ENCODE results near the gene DOCK7. TPM values are rescaled to one million over a fixed set of nuclear protein-coding genes. Genes with fewer than 3 reads are reported as not detected.

The DOCK7 gene
- total and polyA plus RNA-seq, 7 donors: 3.1 to 12.9 (median 7.0) TPM

- no peak for TF ChIP-seq CTCF (IDR thresholded peaks at IDR 0.05)
- Histone ChIP-seq H3K4me3 (no peak overlapping the region), H3K36me3 (ENCODE audit: insufficient read depth in 1 of 2, low read depth in 1 of 2) (no peaks in the 10 kb centered on the region), H3K4me1 (no peaks in the 10 kb centered on the region), H3K27me3 (ENCODE audit: insufficient read depth in 3 of 3, low read length in 2 of 3) (no peaks in the 10 kb centered on the region), H3K9me3 (no peaks in the 10 kb centered on the region), H3K27ac (no peak overlapping the region)
- DNase-seq: no peak
- no peak for ATAC-seq
- WGBS, 3 donors: 79 to 80% (median 79%) methylated on average over 5 of the region's 5 CpGs
- intact Hi-C loops (cut with DNase I): no loop called here
Measured at GRCh38 chr1:62728963-62729362, 40.8 kb upstream of the DOCK7 start.

GRCh38 chr1:62727656-62728407 is 39.6 kb upstream of the DOCK7 start:
- no peaks in the 10 kb centered on the region for H3K27me3 ChIP-seq (ENCODE audit: insufficient read depth in 3 of 3, low read length in 2 of 3)
- no peak overlapping the region for H3K27ac ChIP-seq
- no peaks in the 10 kb centered on the region for H3K9me3 ChIP-seq
- no peaks in the 10 kb centered on the region for H3K36me3 ChIP-seq (ENCODE audit: insufficient read depth in 1 of 2, low read depth in 1 of 2)
- intact Hi-C loops (cut with DNase I): no loop called here
- no peak overlapping the region for H3K4me3 ChIP-seq
- ATAC-seq: no peak
- 58 to 78% (median 59%) methylated on average over 5 of the region's 5 CpGs for WGBS, 3 donors
- H3K4me1 ChIP-seq: no peaks in the 10 kb centered on the region
- TF ChIP-seq CTCF (IDR thresholded peaks at IDR 0.05): no peak
- no peak for DNase-seq

- H3K36me3 ChIP-seq (ENCODE audit: insufficient read depth in 1 of 2, low read depth in 1 of 2): no peaks in the 10 kb centered on the region
- no peaks in the 10 kb centered on the region for H3K27me3 ChIP-seq (ENCODE audit: insufficient read depth in 3 of 3, low read length in 2 of 3)
- intact Hi-C loops (cut with DNase I): no loop called here
- ATAC-seq (no peak), DNase-seq (no peak)
- no peak overlapping the region for H3K27ac ChIP-seq
- H3K4me3 ChIP-seq: no peak overlapping the region
- no peaks in the 10 kb centered on the region for H3K4me1 ChIP-seq
- WGBS, 3 donors: 46 to 60% (median 51%) methylated on average over 2 of the region's 2 CpGs
- no peaks in the 10 kb centered on the region for H3K9me3 ChIP-seq
- TF ChIP-seq CTCF (IDR thresholded peaks at IDR 0.05): no peak
Measured at GRCh38 chr1:62726011-62726442, 37.8 kb upstream of the DOCK7 start.

GRCh38 chr1:62725255-62725654 is 37.1 kb upstream of the DOCK7 start:
- no peak overlapping the region for H3K27ac ChIP-seq
- 29 to 37% (median 35%) methylated on average over 1 of the region's 1 CpG for WGBS, 3 donors
- no peaks in the 10 kb centered on the region for H3K9me3 ChIP-seq
- H3K4me3 ChIP-seq: no peak overlapping the region
- DNase-seq (no peak), ATAC-seq (no peak)
- no peaks in the 10 kb centered on the region for H3K36me3 ChIP-seq (ENCODE audit: insufficient read depth in 1 of 2, low read depth in 1 of 2)
- intact Hi-C loops (cut with DNase I): no loop called here
- no peaks in the 10 kb centered on the region for H3K4me1 ChIP-seq
- no peaks in the 10 kb centered on the region for H3K27me3 ChIP-seq (ENCODE audit: insufficient read depth in 3 of 3, low read length in 2 of 3)
- no peak for TF ChIP-seq CTCF (IDR thresholded peaks at IDR 0.05)

GRCh38 chr1:62724430-62724829 is 36.2 kb upstream of the DOCK7 start:
- ATAC-seq: no peak
- 82 to 89% (median 88%) methylated on average over 3 of the region's 3 CpGs for WGBS, 3 donors
- no peak overlapping the region for H3K27ac ChIP-seq

More at GRCh38 chr1:62724430-62724829, 36.2 kb upstream of the DOCK7 start:
- TF ChIP-seq CTCF (IDR thresholded peaks at IDR 0.05): no peak
- intact Hi-C loops (cut with DNase I): no loop called here
- no peaks in the 10 kb centered on the region for H3K36me3 ChIP-seq (ENCODE audit: insufficient read depth in 1 of 2, low read depth in 1 of 2)
- DNase-seq: no peak
- H3K4me1 ChIP-seq: no peaks in the 10 kb centered on the region
- H3K9me3 ChIP-seq: no peaks in the 10 kb centered on the region
- no peak overlapping the region for H3K4me3 ChIP-seq
- H3K27me3 ChIP-seq (ENCODE audit: insufficient read depth in 3 of 3, low read length in 2 of 3): no peaks in the 10 kb centered on the region
